IPS-18a (cell line): ENCODE results near the gene CFLAR.

Experiments used
- H3K27ac ChIP-seq: one replicate; pipeline ENCODE4 v1.5.1; 2013; ENCODE audit warnings: low read length
- H3K27me3 ChIP-seq: one replicate; pipeline ENCODE4 v1.6.1; 2013; ENCODE audit warnings: mild to moderate bottlenecking, low read length; ENCODE audit not compliant: control insufficient read depth, insufficient read depth
- H3K36me3 ChIP-seq: one replicate; pipeline ENCODE4 v1.6.1; 2013; ENCODE audit warnings: low read depth, low read length; ENCODE audit not compliant: control insufficient read depth
- H3K4me1 ChIP-seq: one replicate; pipeline ENCODE4 v1.6.1; 2013; ENCODE audit warnings: low read depth, low read length; ENCODE audit not compliant: control insufficient read depth
- H3K4me3 ChIP-seq: one replicate; pipeline ENCODE4 v1.5.1; 2013; ENCODE audit warnings: low read length
- H3K9ac ChIP-seq: one replicate; pipeline ENCODE4 v1.6.1; 2013; ENCODE audit warnings: mild to moderate bottlenecking, low read length, moderate library complexity
- H3K9me3 ChIP-seq: one replicate; pipeline ENCODE4 v1.6.1; 2013; ENCODE audit warnings: low read depth, low read length; ENCODE audit not compliant: control insufficient read depth

The CFLAR gene

GRCh38 chr2:201122276-201122675 is 6.3 kb downstream of the CFLAR start:
- H3K9ac ChIP-seq = no peak overlapping the region
- H3K9me3 ChIP-seq = no peaks in the 10 kb centered on the region
- no peak overlapping the region for H3K4me3 ChIP-seq
- H3K36me3 ChIP-seq = no peaks in the 10 kb centered on the region
- peaks cover 6% of the 10 kb centered on the region for H3K4me1 ChIP-seq
- H3K27ac ChIP-seq = no peak overlapping the region
- H3K27me3 ChIP-seq = no peaks in the 10 kb centered on the region

GRCh38 chr2:201126308-201127151 is 10.6 kb downstream of the CFLAR start:
- no peak overlapping the region for H3K4me3 ChIP-seq
- H3K9me3 ChIP-seq = no peaks in the 10 kb centered on the region
- peaks cover 8% of the 10 kb centered on the region for H3K4me1 ChIP-seq
- H3K9ac ChIP-seq = no peak overlapping the region
- H3K27ac ChIP-seq = no peak overlapping the region
- no peaks in the 10 kb centered on the region for H3K27me3 ChIP-seq
- H3K36me3 ChIP-seq = no peaks in the 10 kb centered on the region

- Histone ChIP-seq H3K27me3 (no peaks in the 10 kb centered on the region), H3K36me3 (no peaks in the 10 kb centered on the region), H3K9me3 (no peaks in the 10 kb centered on the region), H3K27ac (no peak overlapping the region), H3K4me1 (peaks cover 8% of the 10 kb centered on the region), H3K4me3 (no peak overlapping the region), H3K9ac (no peak overlapping the region)
Observed at GRCh38 chr2:201127152-201127511, 11.2 kb downstream of the CFLAR start.

- no peaks in the 10 kb centered on the region for H3K27me3 ChIP-seq
- no peak overlapping the region for H3K4me3 ChIP-seq
- no peak overlapping the region for H3K27ac ChIP-seq
- no peaks in the 10 kb centered on the region for H3K36me3 ChIP-seq
- H3K9ac ChIP-seq = no peak overlapping the region
- no peaks in the 10 kb centered on the region for H3K9me3 ChIP-seq
- H3K4me1 ChIP-seq = peaks cover 8% of the 10 kb centered on the region
Observed at GRCh38 chr2:201127570-201127969, 11.6 kb downstream of the CFLAR start.

DNA sequence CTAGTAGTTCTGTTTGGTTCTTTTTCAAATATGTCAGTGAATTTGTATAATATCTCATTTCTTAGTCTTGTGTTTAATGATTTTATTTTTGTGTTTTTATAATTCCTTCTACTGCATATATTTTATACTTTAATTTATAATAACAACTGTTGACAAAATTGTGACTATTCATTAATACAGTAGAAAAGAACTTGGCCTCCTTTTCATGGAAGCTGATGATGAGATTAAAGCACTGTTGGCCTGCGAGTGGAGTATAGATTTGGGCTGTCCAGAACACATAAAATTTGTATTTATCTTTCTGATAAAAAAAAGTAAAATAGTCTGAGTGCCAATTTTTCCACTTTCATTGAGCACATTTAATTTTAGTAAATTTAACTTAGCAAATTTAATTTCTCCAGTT is 12.1 kb downstream of the CFLAR start:
- Histone ChIP-seq H3K4me1 (peaks cover 8% of the 10 kb centered on the region), H3K9ac (no peak overlapping the region), H3K27ac (no peak overlapping the region), H3K9me3 (no peaks in the 10 kb centered on the region), H3K36me3 (no peaks in the 10 kb centered on the region), H3K4me3 (no peak overlapping the region), H3K27me3 (no peaks in the 10 kb centered on the region)

DNA sequence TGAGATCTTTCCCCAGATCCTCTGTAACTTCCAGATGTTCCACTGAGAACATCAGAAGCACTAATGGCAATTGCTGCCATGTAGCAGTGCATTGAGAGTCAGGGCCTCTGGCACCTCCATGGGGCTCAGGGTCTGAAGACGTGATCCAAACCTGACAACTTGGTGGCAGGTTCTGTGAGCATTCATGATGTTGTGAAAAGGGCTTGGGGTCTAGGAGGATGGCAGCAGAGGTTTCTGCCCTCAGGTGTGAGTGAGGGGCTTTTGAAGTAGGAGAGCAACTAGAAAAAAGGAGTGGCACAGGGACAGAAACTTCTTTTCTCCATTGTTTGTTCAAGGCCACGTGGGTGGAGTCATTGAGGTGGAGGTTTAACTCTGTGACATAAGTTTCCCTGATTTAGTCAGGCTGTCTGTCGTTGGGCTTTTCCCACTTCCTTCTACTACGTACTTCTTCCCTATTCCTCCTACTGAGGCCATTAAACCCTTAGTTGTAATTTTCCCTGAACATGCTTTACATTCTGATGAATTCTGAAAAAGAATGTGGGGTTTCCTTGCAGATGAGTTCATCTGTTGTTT is 13.1 kb downstream of the CFLAR start:
- Histone ChIP-seq H3K4me1 (peaks cover 8% of the 10 kb centered on the region), H3K36me3 (no peaks in the 10 kb centered on the region), H3K4me3 (no peak overlapping the region), H3K27ac (no peak overlapping the region), H3K9me3 (no peaks in the 10 kb centered on the region), H3K9ac (no peak overlapping the region), H3K27me3 (no peaks in the 10 kb centered on the region)

- Histone ChIP-seq H3K27ac (no peak overlapping the region), H3K9me3 (no peaks in the 10 kb centered on the region), H3K27me3 (no peaks in the 10 kb centered on the region), H3K4me3 (no peak overlapping the region), H3K4me1 (peaks cover 8% of the 10 kb centered on the region), H3K9ac (no peak overlapping the region), H3K36me3 (no peaks in the 10 kb centered on the region)
Observed at GRCh38 chr2:201130524-201131186, 14.7 kb downstream of the CFLAR start.

GRCh38 chr2:201132518-201132917 is 16.6 kb downstream of the CFLAR start:
- Histone ChIP-seq H3K36me3 (no peaks in the 10 kb centered on the region), H3K27me3 (no peaks in the 10 kb centered on the region), H3K4me1 (peaks cover 4% of the 10 kb centered on the region), H3K9ac (no peak overlapping the region), H3K27ac (no peak overlapping the region), H3K4me3 (no peak overlapping the region), H3K9me3 (no peaks in the 10 kb centered on the region)

GRCh38 chr2:201135386-201135785 is 19.4 kb downstream of the CFLAR start:
- H3K9ac ChIP-seq = no peak overlapping the region
- H3K27ac ChIP-seq = no peak overlapping the region

DNA sequence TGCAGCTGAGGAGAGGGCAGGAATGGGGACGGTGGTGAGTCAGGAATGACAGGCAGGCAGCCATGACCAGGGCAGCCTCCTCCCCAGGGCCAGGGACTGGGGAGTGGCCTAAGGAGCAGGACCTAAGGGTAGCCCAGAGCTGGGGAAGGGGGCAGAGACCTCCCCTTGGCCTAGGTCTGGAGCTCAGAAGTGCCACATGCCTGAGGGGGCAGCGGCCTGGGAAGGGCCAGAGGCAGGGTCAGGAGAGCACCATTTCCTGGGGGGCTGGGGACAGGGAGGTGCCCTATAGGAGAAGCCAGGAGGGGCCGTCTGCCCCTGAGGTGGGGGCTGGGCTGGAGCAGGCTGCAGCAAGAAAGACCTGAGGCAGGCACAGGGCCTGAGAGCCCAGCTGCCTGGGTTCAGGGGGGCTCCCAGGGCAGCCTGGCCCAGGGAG is 20.9 kb downstream of the CFLAR start:
- H3K9ac ChIP-seq = no peak overlapping the region

More at GRCh38 chr2:201135386-201135785, 19.4 kb downstream of the CFLAR start:
- peaks cover 11% of the 10 kb centered on the region for H3K4me1 ChIP-seq
- peaks cover 7% of the 10 kb centered on the region for H3K27me3 ChIP-seq
- H3K4me3 ChIP-seq = no peak overlapping the region
- no peaks in the 10 kb centered on the region for H3K9me3 ChIP-seq
- no peaks in the 10 kb centered on the region for H3K36me3 ChIP-seq

GRCh38 chr2:201137505-201138400 is 21.8 kb downstream of the CFLAR start:
- Histone ChIP-seq H3K4me3 (no peak overlapping the region), H3K27me3 (peaks cover 8% of the 10 kb centered on the region), H3K27ac (no peak overlapping the region), H3K9ac (no peak overlapping the region), H3K9me3 (no peaks in the 10 kb centered on the region), H3K36me3 (no peaks in the 10 kb centered on the region), H3K4me1 (peaks cover 8% of the 10 kb centered on the region)

More for the DNA sequence above, 20.9 kb downstream of the CFLAR start:
- Histone ChIP-seq H3K9me3 (no peaks in the 10 kb centered on the region), H3K27ac (no peak overlapping the region), H3K27me3 (peaks cover 8% of the 10 kb centered on the region), H3K4me3 (no peak overlapping the region), H3K36me3 (no peaks in the 10 kb centered on the region), H3K4me1 (peaks cover 8% of the 10 kb centered on the region)
